Glutamatergic neuron (in vitro differentiated cells): ENCODE measurements around the gene CDC42. TPM values are rescaled to one million over a fixed set of nuclear protein-coding genes. Genes with fewer than 3 reads are reported as not detected.
A peak's percentile ranks its signal among the peaks of the same experiment; 100 is the strongest.

Experiments used
- DNase-seq: peaks from one replicate; pipeline ENCODE4 v3.0.0; 2022
- H3K27ac Mint-ChIP-seq: one replicate; pipeline ENCODE4 v1.8.0; 2020; ENCODE audit warnings: mild to moderate bottlenecking, mixed read lengths, inconsistent platforms; ENCODE audit not compliant: unreplicated experiment
- H3K27me3 Mint-ChIP-seq: one replicate; pipeline ENCODE4 v1.8.0; 2020; ENCODE audit warnings: mild to moderate bottlenecking, moderate library complexity, mixed read lengths, inconsistent platforms; ENCODE audit not compliant: unreplicated experiment
- H3K36me3 Mint-ChIP-seq: one replicate; pipeline ENCODE4 v1.8.0; 2020; ENCODE audit warnings: mild to moderate bottlenecking, mixed read lengths, inconsistent platforms; ENCODE audit not compliant: unreplicated experiment
- H3K4me1 Mint-ChIP-seq: one replicate; pipeline ENCODE4 v1.8.0; 2020; ENCODE audit warnings: mild to moderate bottlenecking, low read depth, mixed read lengths, inconsistent platforms; ENCODE audit not compliant: unreplicated experiment
- H3K4me3 Mint-ChIP-seq: one replicate; pipeline ENCODE4 v1.8.0; 2020; ENCODE audit warnings: mild to moderate bottlenecking, mixed read lengths, inconsistent platforms; ENCODE audit not compliant: unreplicated experiment
- H3K9me3 Mint-ChIP-seq: one replicate; pipeline ENCODE4 v1.8.0; 2020; ENCODE audit warnings: mild to moderate bottlenecking, moderate library complexity, mixed read lengths, inconsistent platforms; ENCODE audit not compliant: unreplicated experiment
- total RNA-seq: library from RNA; stranded (reverse); fragmentation: NEBNext Ultra II Directional; extraction: Animal tissue kit (Norgen Biotek cat#: 25700); gene quantifications from one replicate; pipeline ENCODE4 v1.2.1, GENCODE V29; 2021; ENCODE audit not compliant: unreplicated experiment
- TF ChIP-seq, protein P1 (sequence below): fragments of 200-600 bp; sonication (generic); IDR thresholded peaks from one replicate; pipeline ENCODE4 v1.5.0; 2021; ENCODE audit not compliant: partially characterized antibody, unreplicated experiment

The CDC42 gene
- total RNA-seq, 1 donor from 2014 or later: 283 TPM

DNA sequence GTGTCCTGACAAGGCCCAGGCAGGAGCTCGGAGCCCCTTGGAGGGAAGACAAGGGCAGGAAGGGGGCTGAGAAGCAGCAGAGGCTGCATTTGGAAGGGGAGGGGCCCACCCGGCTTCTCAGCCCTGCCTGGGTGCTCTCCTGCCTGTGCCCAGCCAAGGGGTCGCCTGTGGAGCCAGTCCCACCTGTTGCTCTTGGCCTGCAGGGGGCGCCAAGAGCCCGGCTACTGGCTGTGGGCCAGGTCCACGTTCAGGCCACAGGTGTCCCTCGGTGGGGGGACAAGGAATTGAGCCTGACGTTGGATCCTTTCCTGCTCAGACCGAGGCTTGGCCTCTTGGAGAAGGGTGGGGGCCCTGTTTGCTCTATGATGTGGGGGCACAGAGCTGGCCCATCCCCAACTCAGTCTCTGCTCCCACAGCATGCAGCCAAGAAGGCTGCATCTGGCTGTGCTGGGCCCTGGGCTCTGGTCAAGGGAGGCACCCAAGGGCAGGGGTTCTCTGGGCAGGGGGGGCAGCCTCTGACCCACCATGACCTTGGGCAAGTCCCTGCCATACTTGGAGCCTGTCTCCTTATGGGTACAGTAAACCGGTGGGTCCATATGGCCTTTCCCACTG is 79.5 kb downstream of the CDC42 start:
- H3K27me3 Mint-ChIP-seq: peaks cover 5% of the 10 kb centered on the region
- no peak overlapping the region for H3K4me3 Mint-ChIP-seq
- TF ChIP-seq, protein P1, sequence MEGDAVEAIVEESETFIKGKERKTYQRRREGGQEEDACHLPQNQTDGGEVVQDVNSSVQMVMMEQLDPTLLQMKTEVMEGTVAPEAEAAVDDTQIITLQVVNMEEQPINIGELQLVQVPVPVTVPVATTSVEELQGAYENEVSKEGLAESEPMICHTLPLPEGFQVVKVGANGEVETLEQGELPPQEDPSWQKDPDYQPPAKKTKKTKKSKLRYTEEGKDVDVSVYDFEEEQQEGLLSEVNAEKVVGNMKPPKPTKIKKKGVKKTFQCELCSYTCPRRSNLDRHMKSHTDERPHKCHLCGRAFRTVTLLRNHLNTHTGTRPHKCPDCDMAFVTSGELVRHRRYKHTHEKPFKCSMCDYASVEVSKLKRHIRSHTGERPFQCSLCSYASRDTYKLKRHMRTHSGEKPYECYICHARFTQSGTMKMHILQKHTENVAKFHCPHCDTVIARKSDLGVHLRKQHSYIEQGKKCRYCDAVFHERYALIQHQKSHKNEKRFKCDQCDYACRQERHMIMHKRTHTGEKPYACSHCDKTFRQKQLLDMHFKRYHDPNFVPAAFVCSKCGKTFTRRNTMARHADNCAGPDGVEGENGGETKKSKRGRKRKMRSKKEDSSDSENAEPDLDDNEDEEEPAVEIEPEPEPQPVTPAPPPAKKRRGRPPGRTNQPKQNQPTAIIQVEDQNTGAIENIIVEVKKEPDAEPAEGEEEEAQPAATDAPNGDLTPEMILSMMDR: peak; percentile 79
- H3K9me3 Mint-ChIP-seq: no peaks in the 10 kb centered on the region
- no peaks in the 10 kb centered on the region for H3K36me3 Mint-ChIP-seq
- peak; percentile 76 for DNase-seq
- H3K27ac Mint-ChIP-seq: no peak overlapping the region
- H3K4me1 Mint-ChIP-seq: no peaks in the 10 kb centered on the region

DNA sequence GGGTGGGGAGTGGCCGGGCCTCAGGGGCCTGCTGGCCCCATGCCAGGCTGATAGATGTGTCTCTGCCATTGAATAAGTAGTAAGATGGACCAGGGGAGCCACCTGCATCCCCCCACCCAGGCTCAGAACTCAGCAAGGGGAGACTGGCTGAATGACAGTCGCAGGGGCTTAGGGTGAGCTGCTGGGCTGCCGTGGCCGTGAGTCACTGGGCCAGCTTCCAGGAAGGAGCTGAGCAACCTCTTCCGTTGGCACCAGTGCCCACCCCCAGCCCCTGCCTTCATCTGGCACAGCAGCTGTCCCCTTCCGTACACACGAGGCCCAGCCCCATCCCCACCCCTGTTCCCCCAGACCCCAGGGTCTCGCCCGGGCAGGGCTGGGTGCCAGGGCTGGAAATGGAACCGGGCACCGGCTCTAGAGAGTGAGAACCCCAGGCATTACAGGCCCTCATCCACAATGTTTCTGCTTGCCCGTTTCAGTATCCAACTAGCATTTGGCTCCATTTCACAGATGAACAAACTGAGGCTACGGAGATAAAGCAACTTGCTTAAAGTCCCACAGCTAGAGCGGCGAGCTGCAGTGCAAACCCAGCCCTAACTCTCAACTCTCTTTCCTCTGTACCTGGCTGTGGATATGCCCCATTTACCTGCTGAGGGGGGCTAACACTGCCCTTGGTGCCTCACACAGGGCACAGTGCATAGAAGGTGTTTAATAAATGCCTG is 80.2 kb downstream of the CDC42 start:
- no peaks in the 10 kb centered on the region for H3K36me3 Mint-ChIP-seq
- peaks cover 1% of the 10 kb centered on the region for H3K4me1 Mint-ChIP-seq
- TF ChIP-seq, protein P1: no peak
- H3K27ac Mint-ChIP-seq: no peak overlapping the region
- peaks cover 5% of the 10 kb centered on the region for H3K27me3 Mint-ChIP-seq
- no peak overlapping the region for H3K4me3 Mint-ChIP-seq
- no peak for DNase-seq
- no peaks in the 10 kb centered on the region for H3K9me3 Mint-ChIP-seq

DNA sequence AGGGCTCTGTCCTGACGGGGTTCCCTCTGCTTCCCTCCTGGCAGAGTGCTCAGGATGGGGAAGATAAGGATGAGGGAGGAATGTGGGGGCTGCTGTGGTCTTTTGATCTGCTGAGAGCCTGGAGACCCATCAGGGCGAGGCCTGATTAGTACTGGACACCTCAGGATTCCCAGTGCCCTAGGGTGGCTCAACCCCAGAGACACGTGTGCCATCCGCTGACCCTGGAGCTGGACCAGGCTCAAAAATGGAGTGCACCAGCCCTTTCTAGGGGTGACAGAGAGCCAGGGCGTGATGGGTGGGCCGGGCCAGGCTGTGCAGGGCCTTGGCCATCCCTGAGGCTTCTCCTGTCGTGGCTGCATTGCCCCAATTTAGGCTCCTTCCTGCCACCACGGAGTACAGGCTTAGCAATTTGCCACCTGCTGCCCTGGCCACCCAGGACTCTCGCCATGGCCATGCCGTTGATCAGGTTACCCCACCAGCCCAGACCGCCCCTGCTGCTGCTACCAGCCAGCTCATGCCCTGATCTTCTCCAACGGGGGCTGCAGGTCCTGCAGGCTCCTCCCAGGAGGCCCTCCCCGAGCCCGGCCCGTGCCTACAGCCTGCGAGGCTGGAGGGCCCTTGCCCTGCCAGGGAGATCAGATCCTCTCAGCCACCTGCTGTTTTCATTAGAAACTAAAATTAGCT is 80.9 kb downstream of the CDC42 start:
- H3K9me3 Mint-ChIP-seq: peaks cover 2% of the 10 kb centered on the region
- peaks cover 5% of the 10 kb centered on the region for H3K27me3 Mint-ChIP-seq
- no peak for DNase-seq
- H3K4me3 Mint-ChIP-seq: no peak overlapping the region
- H3K4me1 Mint-ChIP-seq: peaks cover 1% of the 10 kb centered on the region
- no peaks in the 10 kb centered on the region for H3K36me3 Mint-ChIP-seq
- no peak overlapping the region for H3K27ac Mint-ChIP-seq
- TF ChIP-seq, protein P1: no peak

DNA sequence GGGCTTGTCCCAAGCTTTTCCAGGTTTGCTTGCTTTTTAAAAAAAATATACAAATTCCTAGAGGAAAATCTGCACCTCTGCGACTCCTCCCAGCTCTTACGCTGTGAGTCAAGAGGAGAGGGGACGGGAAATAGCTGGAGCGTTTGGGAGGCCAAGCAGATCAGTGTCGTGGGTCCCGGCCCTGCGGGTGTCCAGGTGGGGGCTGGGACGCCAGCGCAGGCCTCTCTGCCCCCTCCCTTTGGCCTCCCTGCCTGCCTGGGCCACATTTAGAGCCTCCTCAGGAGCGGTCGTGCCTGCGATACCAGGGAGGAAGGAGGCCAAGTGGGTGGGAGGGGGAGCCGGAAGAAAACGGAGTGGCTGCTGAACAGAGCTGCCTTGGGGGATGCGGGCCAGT is 81.4 kb downstream of the CDC42 start:
- Mint-ChIP-seq H3K9me3 (peaks cover 2% of the 10 kb centered on the region), H3K36me3 (no peaks in the 10 kb centered on the region), H3K27me3 (peaks cover 5% of the 10 kb centered on the region), H3K27ac (no peak overlapping the region), H3K4me3 (no peak overlapping the region), H3K4me1 (peaks cover 1% of the 10 kb centered on the region)
- DNase-seq: no peak
- TF ChIP-seq, protein P1: no peak
